Transverse colon (tissue), 4 donors: Measurements from ENCODE around the gene THSD4. TPM values are rescaled to one million over a fixed set of nuclear protein-coding genes. Genes with fewer than 3 reads are reported as not detected.

ENCODE experiments used
- DNase-seq: peaks from one replicate; pipeline ENCODE4 v3.0.0-alpha.2; 2019
- H3K27ac ChIP-seq, 4 donors: fragments of 200-600 bp; sonication (generic); 2 replicates each; pipeline ENCODE4 v1.5.1; 2016 to 2018; ENCODE audit warnings: inconsistent platforms in 4 of 4
- H3K27me3 ChIP-seq: fragments of 200-600 bp; sonication (generic); 2 replicates; pipeline ENCODE4 v1.5.1; 2017; ENCODE audit warnings: inconsistent platforms
- H3K36me3 ChIP-seq, 4 donors: fragments of 200-600 bp; sonication (generic); 2 replicates each; pipeline ENCODE4 v1.5.1; 2017 to 2019; ENCODE audit warnings: inconsistent platforms in 4 of 4
- H3K4me1 ChIP-seq, 4 donors: fragments of 200-600 bp; sonication (generic); 2 replicates each; pipeline ENCODE4 v1.5.1; 2017 to 2020; ENCODE audit warnings: inconsistent platforms in 4 of 4
- H3K4me3 ChIP-seq, 4 donors: fragments of 200-600 bp; sonication (generic); 1 replicate in 1 of 4; 2 replicates in 3 of 4; pipeline versions ENCODE4 v1.5.1 to v1.6.1; 2017 to 2019; ENCODE audit warnings: inconsistent platforms in 4 of 4
- H3K9me3 ChIP-seq, 2 donors: fragments of 200-600 bp; sonication (generic); 2 replicates each; pipeline ENCODE4 v1.5.1; 2017 to 2019; ENCODE audit warnings: inconsistent platforms in 2 of 2
- EP300 ChIP-seq: sonication (generic); formaldehyde crosslinking; IDR thresholded peaks from one replicate; pipeline ENCODE4 v1.6.1; 2017; ENCODE audit warnings: antibody characterized with exemption, low read depth
- POLR2A ChIP-seq: fragments of 450-650 bp; IDR thresholded peaks from one replicate; pipeline ENCODE4 v1.6.1; 2016; ENCODE audit warnings: antibody characterized with exemption, mild to moderate bottlenecking, moderate library complexity
- POLR2AphosphoS5 ChIP-seq, 3 donors: sonication (generic); formaldehyde crosslinking; IDR thresholded peaks; one replicate each; pipeline ENCODE4 v1.6.1; 2016; ENCODE audit warnings: antibody characterized with exemption in 3 of 3
- WGBS, 2 donors: methylation state at CpG; one replicate each; pipeline ENCODE4 v1.1.5; 2018; ENCODE audit warnings: low coverage in 1 of 2; 5-methylcytosine and 5-hydroxymethylcytosine counted together
- in situ Hi-C, 4 donors: fragments of 200-750 bp; cut with MboI; loops; one replicate each; pipeline versions ENCODE4 v1.15.0 to v1.15.1; 2017; ENCODE audit warnings: low sequenced_read_pairs in 3 of 4, low pct_ligation_motif_present in 1 of 4, low pct_unique_long_range_greater_than_20kb in 1 of 4
- intact Hi-C: fragments of 100-400 bp; cut with DNase I; formaldehyde crosslinking; loops from one replicate; pipeline ENCODE4 v1.15.1; 2023; ENCODE audit warnings: low total_unique reads
- total RNA-seq, 4 donors: library from RNA; depleted of rRNA; stranded (reverse); fragments of >200 nt; gene quantifications; one replicate each; pipeline ENCODE4 v1.1.0, GENCODE V29; 2016
- TF ChIP-seq, protein P1 (sequence below), 5 experiments: fragments of 200-600 bp in 3 of 5; fragments of 450-650 bp in 2 of 5; sonication (generic) in 3 of 5; IDR thresholded peaks; 1 replicate in 2 of 5; 2 replicates in 3 of 5; pipeline ENCODE4 v1.5.1; 2016 to 2017; ENCODE audit warnings: antibody characterized with exemption in 5 of 5, inconsistent platforms in 3 of 5, mild to moderate bottlenecking in 2 of 5, moderate library complexity in 1 of 5

THSD4 gene
- total RNA-seq, 4 donors from 2014 or later = 13.3 to 57.2 (median 47.4) TPM

DNA sequence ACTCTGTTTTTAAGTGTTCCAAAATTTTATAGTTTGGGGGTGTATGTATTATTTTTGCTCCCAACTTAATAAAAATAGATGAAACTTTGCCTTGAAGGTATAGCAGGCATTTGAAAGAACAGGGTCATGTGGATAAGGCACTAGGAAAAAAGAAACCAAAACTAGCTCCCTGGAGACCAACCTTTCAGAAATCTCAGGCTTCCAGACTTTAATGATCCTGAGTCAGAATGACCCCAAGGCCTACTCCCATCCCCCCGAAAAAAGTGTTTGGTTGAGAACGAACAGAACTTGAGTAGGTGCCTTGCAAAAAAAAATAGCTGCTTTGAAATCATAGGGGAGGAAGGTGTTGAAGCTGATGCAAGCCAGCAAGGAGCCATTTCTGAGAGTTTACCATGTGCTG is 309.5 kb downstream of the THSD4 start:
- in situ Hi-C loops (loop anchor here in 3 of 4 donors (25.0 kb wide), 1 partner anchor 412 kb away; no protein-coding TSS in a partner anchor), intact Hi-C loops (no loop called here)
- WGBS, 2 donors = 71 to 72% methylated on average over 2 of the region's 2 CpGs
- no peaks in the 10 kb centered on the region for H3K36me3 ChIP-seq
- H3K4me3 ChIP-seq = no peak overlapping the region
- TF ChIP-seq POLR2AphosphoS5 (IDR thresholded peaks at IDR 0.05) = no peak
- TF ChIP-seq, protein P1, sequence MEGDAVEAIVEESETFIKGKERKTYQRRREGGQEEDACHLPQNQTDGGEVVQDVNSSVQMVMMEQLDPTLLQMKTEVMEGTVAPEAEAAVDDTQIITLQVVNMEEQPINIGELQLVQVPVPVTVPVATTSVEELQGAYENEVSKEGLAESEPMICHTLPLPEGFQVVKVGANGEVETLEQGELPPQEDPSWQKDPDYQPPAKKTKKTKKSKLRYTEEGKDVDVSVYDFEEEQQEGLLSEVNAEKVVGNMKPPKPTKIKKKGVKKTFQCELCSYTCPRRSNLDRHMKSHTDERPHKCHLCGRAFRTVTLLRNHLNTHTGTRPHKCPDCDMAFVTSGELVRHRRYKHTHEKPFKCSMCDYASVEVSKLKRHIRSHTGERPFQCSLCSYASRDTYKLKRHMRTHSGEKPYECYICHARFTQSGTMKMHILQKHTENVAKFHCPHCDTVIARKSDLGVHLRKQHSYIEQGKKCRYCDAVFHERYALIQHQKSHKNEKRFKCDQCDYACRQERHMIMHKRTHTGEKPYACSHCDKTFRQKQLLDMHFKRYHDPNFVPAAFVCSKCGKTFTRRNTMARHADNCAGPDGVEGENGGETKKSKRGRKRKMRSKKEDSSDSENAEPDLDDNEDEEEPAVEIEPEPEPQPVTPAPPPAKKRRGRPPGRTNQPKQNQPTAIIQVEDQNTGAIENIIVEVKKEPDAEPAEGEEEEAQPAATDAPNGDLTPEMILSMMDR (IDR thresholded peaks at IDR 0.05) = no peak
- TF ChIP-seq POLR2A = no peak
- TF ChIP-seq EP300 = no peak
- no peaks in the 10 kb centered on the region for H3K27me3 ChIP-seq
- no peak for DNase-seq
- H3K4me1 ChIP-seq = no peaks in the 10 kb centered on the region
- no peak overlapping the region for H3K27ac ChIP-seq
- no peaks in the 10 kb centered on the region for H3K9me3 ChIP-seq

GRCh38 chr15:71425388-71425787 is 310.1 kb downstream of the THSD4 start:
- Histone ChIP-seq H3K27me3 (no peaks in the 10 kb centered on the region), H3K4me1 (no peaks in the 10 kb centered on the region), H3K36me3 (no peaks in the 10 kb centered on the region), H3K27ac (no peak overlapping the region), H3K9me3 (no peaks in the 10 kb centered on the region), H3K4me3 (no peak overlapping the region)
- in situ Hi-C loops = loop anchor here in 3 of 4 donors (25.0 kb wide), 1 partner anchor 413 kb away; no protein-coding TSS in a partner anchor
- intact Hi-C loops = no loop called here
- TF ChIP-seq POLR2AphosphoS5 (IDR thresholded peaks at IDR 0.05) = no peak
- no peak for TF ChIP-seq POLR2A
- TF ChIP-seq, protein P1 (IDR thresholded peaks at IDR 0.05) = no peak
- no peak for TF ChIP-seq EP300
- 85% methylated on average over 2 to 3 of the region's 3 CpGs for WGBS, 2 donors
- no peak for DNase-seq

DNA sequence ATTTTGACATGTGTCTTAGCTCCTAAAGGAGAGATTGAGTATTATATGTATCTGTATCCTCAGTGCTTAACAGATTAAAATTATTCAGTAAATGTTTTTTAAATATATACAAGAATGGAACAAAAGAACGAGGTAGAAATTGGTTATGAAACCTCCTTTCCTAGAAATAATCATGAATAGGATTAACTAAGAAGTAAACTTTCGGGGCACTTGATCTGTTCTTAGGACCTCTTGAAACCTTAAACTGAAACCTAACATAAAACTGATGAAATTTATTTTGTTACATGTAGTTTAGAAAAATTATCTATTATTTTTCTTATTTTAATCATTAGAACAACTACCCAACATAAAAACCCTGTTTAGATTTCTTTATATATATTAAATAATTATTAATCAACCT is 311.5 kb downstream of the THSD4 start:
- H3K36me3 ChIP-seq = no peaks in the 10 kb centered on the region
- 67 to 74% methylated on average over 2 of the region's 2 CpGs for WGBS, 2 donors
- no peaks in the 10 kb centered on the region for H3K9me3 ChIP-seq
- intact Hi-C loops = no loop called here
- no peak overlapping the region for H3K4me3 ChIP-seq
- DNase-seq = no peak
- no peak overlapping the region for H3K27ac ChIP-seq
- H3K4me1 ChIP-seq = no peaks in the 10 kb centered on the region
- TF ChIP-seq POLR2AphosphoS5 (IDR thresholded peaks at IDR 0.05) (no peak), EP300 (no peak), POLR2A (no peak)
- TF ChIP-seq, protein P1 (IDR thresholded peaks at IDR 0.05) = no peak
- no peaks in the 10 kb centered on the region for H3K27me3 ChIP-seq
- in situ Hi-C loops = loop anchor here in 3 of 4 donors (25.0 kb wide), 1 partner anchor 414 kb away; no protein-coding TSS in a partner anchor

DNA sequence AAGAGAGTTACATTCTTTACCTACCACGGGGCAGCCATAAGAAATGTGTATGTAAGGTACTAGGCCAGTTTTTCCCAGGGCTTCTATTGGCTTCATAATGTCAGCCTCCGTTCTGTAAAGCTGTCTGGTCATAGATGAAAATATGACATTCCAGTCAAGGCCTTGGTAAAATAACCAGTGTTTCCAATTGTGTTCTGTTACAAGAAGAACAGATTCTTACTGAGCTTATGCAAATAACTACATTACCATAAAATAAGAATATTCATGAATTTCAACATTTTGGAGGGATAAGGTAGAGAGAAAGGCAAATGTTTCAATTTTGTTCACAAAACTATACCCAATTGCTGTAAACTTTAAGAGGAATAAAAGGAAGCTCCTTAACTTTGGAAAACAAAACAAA is 315.5 kb downstream of the THSD4 start:
- DNase-seq = no peak
- H3K36me3 ChIP-seq = no peaks in the 10 kb centered on the region
- no peak for TF ChIP-seq POLR2AphosphoS5 (IDR thresholded peaks at IDR 0.05)
- TF ChIP-seq, protein P1 (IDR thresholded peaks at IDR 0.05) = no peak
- TF ChIP-seq POLR2A = no peak
- TF ChIP-seq EP300 = no peak
- intact Hi-C loops (no loop called here), in situ Hi-C loops (loop anchor here in 3 of 4 donors (10.0 to 25.0 kb wide), 2 partner anchors 316 to 418 kb away; partner anchors contain the start of gene THSD4 (in 1 of the 3))
- no peak overlapping the region for H3K27ac ChIP-seq
- no peaks in the 10 kb centered on the region for H3K27me3 ChIP-seq
- no peaks in the 10 kb centered on the region for H3K9me3 ChIP-seq
- 76 to 85% methylated on average over 2 of the region's 2 CpGs for WGBS, 2 donors
- H3K4me3 ChIP-seq = no peak overlapping the region
- H3K4me1 ChIP-seq = no peaks in the 10 kb centered on the region
